ENCODE measurements around the gene TSPAN2. TPM values are rescaled to one million over a fixed set of nuclear protein-coding genes. Genes with fewer than 3 reads are reported as not detected.

The TSPAN2 gene
- 0.68 and 1.1 TPM in 2 replicates for total RNA-seq

DNA sequence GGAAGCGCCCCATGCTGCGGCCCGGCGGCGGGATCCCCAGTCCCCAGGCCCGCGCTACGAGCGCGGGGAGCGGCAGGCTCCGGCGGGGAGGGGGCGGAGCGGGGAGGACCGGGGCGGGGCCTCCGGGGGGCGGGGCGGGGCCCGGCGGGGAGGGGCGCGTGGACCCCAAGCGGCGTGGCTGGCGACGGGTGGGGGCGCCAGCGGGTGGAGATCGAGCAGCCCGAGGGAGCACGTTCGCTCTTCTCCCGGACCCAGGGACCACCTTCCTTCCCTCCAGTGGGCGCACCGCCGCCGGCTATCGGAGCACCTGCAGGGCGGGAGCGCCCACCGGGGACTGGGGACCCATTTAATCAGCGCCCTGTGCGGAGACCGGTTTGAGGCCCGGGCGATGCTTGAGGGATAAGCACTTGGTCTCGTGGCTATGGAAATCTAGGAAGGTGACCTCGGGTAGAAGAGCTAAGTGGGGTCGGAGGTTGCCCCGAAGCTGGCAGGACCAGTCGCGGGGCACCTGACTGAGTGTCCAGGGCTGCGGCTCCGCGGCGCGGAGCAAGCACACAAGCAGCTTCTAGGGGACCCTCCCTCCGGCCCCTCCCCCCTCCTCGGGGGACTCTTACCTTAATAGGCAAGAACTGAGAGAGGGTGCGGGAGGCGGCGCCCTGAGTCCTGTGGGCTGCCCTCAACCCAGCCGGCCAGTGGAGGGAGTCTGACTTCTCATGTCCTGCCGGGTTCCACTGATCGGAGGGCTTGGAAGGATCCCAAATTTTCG lies at the start of gene TSPAN2:
Gene TSPAN2, minus strand, starts transcription at position 84 of the 766 bp plus-strand sequence. Its CDS starts 71 bp downstream, at position 13.
- DNase-seq (ENCODE audit: extremely low read depth, low read depth, low spot score) = no peak

DNA sequence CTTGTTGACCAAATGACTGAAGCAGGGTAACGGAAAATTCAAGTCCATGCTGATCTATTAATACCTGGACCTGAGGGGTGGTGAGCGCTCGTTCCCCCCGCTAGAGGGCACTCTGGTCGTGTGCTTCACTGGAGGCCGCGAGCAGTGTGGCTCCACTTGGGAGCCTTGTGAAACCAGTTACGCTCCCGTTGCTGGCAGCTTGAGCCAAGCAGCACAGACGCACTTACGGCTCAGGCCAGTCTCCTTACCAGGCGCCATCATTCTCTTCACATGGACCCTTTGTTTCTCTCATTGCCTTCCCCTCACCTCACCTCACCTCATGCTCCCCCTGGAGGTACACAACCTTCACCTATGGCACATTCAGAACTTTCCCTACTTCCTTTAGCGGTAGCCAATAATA lies 49.7 kb upstream of the TSPAN2 start:
- DNase-seq (ENCODE audit: extremely low read depth, low read depth, low spot score) = peak; percentile 68

DNA sequence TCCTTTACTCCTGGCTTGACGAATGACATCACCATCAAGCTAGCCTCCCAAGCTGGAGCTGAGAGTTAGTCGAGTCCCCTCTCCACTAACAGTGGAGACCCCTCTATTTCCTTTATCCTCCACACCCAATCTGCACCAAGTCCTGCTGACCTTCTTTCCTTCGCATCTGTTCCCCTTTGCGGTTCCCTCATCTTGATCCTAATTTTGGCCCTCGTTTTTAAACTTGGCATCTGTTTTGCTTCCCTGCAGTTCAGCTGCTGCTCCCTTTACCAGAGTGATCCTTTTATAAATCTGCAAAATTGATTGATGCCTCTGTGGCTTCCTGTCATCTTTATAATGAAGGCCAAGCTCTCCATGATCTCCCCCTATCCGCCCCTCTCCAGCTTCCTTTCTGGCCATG lies 49.0 kb upstream of the TSPAN2 start:
- DNase-seq (ENCODE audit: extremely low read depth, low read depth, low spot score) = no peak

DNA sequence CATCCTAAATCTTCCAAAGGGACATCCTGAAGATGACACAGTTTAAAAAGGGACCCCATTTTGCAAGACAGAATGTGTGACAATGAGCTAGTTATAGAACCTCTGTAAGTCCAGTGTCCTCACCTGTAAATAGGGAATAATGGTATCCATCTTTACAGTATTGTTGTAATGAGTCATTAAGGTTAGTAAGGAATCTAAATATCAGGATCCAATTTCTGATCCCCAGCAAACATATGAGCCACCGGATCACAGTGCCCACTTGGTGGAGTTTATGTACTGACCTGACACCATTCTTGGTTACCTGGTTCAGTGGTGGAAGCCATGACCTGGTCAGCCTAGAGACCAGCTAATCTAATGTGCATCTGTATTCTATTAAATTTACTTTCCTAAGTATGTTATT lies 47.9 kb upstream of the TSPAN2 start:
- DNase-seq (ENCODE audit: extremely low read depth, low read depth, low spot score) = no peak

DNA sequence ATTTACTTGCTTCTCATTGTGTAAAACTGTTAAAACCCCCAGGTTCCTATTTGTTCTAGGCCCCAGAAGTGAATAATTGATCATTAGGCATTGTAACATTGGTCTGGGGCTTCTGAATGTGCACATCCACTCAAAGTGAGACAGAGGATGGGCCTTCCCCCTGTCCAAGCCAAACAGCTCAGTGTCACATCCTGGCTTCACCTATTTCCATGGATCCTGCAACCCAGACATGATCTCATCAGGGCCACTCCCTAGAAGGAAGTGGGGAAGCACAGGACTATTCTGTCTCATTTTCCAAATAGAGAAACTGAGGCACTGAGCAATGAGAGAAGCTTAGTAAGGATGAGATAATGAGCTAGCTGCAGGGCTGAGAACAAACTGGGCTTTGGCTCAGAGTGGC lies 47.4 kb upstream of the TSPAN2 start:
- DNase-seq (ENCODE audit: extremely low read depth, low read depth, low spot score) = no peak

DNA sequence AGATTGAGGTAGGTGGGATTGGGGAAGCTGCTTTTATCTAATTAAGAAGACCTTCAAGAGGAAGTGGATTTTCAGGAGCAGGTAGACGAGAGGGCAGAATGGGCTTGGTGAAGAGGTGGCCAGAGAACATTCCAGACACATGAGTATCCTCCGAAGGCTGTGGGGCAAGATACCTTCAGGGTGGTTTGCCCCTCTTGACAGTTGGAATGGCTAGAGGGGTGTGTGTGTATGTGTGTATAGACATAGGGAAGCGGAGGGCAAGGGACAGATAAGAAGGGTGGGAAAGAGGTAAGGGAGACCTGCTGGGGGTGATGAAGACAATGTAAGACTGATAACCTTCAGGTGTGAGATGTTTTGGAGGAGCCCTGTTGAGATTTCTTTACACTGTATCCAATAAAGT lies 46.8 kb upstream of the TSPAN2 start:
- no peak for DNase-seq (ENCODE audit: extremely low read depth, low read depth, low spot score)

DNA sequence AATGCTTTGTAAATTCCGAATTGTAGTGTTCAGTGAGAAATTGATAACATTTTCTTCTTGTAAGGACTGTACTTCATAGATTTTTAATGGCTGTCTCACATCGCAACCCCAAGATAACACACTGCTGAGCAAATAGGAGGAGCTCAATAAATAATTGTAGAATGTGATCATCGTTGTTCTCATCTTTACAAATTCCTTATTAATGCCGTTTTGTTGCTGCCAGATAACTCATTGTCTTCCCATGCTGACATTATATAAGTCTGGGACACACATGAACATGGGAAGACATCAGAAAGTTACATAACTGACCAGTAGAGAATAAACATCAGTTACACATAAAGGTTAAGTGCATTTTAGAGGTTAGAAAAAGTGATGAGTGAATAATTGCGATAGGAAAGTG lies 46.4 kb upstream of the TSPAN2 start:
- DNase-seq (ENCODE audit: extremely low read depth, low read depth, low spot score) = no peak

DNA sequence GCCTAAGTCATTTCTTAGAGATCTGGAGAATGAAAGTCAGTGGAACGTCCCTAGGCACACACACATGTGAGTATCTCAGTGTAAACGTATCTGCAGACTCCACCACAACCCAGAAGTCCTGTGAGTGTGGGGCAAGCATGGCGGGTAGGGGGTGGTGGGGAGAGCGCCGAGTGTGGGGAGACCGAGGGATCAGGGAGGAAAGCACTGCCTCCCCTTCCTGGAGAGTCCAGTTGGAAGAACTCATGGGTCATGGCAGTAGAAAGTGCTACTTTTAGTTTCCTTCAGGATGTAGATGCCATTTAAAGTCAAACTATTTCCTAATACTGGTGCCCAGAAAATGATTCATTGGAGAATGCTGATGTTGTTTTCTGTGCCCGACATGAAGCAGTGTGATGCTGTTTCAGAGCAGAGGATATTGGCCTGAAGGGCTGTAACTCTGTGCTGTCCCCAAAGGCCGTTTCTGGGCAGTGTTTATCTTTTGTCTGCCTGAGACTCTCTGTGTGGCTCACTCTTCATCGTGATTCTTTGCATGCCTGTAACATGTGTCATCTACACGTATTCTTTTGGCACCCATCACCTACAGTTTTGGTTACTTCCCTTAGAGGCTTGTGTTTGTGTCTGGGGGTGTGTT lies 45.7 kb upstream of the TSPAN2 start:
- no peak for DNase-seq (ENCODE audit: extremely low read depth, low read depth, low spot score)

DNA sequence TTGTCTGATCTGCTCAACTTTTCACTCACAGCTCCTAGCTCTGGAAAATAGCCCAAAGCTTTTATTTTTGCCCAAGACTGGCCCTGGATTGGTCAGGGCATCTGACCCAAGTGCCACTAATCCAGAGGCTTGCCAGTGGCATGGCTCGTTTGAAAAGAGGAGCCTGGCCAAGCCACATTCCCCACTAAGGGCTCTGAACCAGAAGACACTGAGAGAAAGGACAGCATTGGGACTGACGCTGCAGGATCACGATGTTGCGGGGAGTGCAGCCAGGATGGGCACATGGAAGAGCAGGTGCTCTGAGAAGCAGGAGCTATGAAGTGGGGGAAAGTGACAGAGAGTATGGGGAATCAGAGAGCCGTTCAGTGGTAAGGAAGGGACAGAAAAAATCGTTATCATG lies 44.9 kb upstream of the TSPAN2 start:
- no peak for DNase-seq (ENCODE audit: extremely low read depth, low read depth, low spot score)

DNA sequence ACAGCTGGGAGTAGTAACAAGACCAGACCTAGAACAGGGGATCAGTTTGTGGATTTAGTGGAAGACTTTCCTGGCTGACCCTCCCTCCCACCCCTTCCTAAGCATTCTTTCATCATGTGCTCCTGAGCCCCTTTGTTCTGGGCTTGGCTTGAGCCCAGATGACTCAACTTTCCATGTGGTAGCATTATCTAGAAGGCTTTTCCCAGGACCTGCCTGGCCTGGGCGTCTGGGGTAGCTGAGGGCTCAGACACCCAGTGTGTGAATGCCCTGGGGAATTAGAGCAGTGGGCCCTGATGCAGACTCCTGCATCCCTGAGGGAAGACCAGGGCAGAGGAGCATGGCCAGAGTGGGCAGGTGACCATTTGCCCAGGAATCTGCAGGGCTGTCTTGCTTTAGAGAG lies 44.1 kb upstream of the TSPAN2 start:
- DNase-seq (ENCODE audit: extremely low read depth, low read depth, low spot score) = no peak

DNA sequence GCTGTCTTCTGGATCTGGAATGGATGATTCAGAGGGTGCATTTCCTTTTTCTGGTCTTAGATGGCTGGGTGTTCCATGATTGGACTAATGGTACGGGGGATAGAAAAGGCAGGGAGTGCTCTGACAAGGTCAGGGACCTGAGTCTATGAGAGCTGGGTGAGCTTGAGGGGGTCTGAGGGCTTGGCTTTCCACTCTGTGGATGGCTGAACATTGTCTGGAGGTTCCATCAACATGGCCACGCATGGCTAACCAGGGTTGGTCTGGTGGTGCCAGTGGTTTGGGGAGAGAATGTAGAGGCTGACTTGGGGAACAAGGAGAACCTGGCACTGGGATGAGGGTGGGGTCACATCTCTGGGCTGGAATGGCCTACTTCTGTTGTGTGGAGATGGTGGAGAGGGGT lies 41.5 kb upstream of the TSPAN2 start:
- DNase-seq (ENCODE audit: extremely low read depth, low read depth, low spot score) = no peak

DNA sequence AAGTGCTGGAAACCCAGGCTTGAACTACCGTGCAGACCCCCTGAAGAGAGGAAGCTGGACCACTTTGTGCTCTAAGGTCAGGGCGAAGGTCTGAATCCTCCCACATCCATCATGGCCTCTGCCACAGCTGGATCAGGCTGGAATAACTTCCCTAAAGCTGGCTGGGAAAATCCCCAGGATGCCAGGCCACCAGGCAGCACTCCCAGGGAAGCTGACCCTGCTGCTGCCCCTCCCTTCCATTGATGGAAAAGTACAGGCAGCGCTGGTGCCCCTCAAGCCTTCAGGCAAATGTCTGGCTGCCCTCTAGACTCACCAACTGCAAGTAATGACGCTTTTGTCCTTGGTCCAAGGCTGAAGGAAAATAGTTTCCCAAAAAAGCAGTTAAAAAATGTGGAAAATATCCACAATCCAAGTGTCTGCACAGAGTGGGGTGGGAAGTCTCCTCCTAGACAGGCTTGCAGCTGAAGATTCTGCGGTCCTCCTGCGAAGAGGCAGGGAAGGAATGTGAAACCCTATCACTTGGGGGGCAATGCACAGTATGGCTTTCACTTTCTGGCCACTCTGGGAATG lies 39.9 kb upstream of the TSPAN2 start:
- no peak for DNase-seq (ENCODE audit: extremely low read depth, low read depth, low spot score)

DNA sequence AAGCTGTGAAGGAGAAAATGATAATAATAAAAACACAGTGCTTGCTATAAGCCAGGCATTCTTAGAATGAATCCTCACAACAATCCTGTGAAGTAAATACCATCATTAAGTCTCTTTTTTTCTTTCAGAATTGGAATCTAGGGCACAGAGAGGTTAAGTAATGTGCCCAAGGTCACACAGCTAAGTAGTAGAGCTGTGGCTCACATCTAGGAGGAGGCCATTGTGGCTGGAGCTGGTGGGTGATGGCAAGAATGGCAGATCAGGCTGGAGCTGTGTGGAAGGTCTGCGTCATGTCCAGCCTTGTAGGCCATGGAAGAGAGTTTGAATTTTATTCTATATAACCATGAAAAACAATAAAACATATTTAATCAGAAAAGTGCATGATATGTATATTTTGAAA lies 38.2 kb upstream of the TSPAN2 start:
- no peak for DNase-seq (ENCODE audit: extremely low read depth, low read depth, low spot score)

DNA sequence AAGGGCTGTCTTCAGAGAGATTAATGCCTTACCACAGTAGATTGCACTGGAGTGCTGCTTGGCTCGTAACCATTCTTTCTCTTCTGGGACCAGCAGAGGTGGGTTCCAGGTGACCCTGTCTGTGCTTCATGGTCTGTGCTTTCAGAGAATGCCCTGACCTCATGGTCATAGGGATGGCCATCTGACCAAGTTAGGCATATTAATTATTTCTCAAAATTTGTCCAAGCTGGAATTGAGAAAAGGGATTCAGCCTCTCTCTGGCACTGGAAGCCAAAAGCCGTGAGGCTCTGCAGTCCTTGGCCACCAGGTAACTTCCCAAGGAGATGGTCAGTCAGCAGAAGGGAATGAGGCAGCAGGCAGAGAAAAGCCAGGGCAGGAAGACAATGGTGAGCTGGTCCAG lies 37.2 kb upstream of the TSPAN2 start:
- no peak for DNase-seq (ENCODE audit: extremely low read depth, low read depth, low spot score)

DNA sequence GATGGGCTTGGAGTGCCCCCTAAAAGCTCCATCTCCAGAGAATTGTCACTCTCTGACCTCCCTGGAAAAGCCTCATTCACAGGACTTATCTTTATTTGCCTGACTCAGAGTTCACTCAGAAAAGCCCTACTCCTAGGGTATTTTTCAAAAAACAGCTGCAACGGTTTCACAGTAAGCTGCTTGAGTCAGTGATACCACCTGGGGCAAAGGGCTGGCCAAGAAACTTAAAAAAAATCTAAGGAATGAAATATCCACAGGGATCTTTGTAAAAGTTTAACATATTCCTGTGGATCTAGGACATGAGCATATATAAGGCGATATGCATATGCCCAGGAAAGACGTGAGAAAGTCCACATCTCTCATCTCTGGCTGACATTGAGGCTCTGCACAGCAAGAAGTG lies 33.8 kb upstream of the TSPAN2 start:
- DNase-seq (ENCODE audit: extremely low read depth, low read depth, low spot score) = no peak

DNA sequence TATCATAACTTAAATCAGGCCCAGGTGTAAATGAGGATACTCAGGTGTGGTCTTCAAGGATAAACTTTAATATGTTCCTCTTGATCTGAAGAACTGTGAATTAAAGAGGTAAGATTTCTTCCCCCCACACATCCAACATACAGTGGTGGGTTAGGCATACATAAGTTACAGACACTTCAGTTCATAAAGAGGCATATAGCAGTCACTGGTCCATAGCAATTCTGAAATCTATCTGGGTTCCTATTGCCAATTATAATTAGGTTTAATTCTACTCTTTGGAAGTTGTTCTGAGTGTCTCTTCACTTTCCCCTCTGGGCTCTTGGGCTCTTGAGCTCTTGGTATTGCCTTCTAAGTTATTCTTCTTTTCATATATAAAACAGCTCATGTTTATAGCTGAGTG lies 32.5 kb upstream of the TSPAN2 start:
- DNase-seq (ENCODE audit: extremely low read depth, low read depth, low spot score) = no peak

DNA sequence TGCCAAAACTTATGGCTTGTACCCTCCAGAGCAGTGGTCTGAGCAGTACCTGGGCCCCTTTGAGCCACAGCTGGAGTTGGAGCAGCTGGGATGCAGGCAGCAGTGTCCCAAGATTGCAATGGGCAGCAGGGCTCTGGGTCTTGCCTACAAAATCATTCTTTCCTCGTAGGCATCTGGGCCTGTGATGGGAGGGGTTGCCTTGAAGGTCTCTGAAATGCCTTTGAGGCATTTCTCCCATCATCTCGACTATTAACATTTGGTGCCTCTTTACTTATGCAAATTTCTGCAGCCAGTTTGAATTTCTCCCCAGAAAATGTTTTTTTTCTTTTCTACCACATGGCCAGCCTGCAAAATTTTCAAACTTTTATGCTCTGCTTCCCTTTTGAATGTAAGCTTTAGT lies 31.0 kb upstream of the TSPAN2 start:
- no peak for DNase-seq (ENCODE audit: extremely low read depth, low read depth, low spot score)

DNA sequence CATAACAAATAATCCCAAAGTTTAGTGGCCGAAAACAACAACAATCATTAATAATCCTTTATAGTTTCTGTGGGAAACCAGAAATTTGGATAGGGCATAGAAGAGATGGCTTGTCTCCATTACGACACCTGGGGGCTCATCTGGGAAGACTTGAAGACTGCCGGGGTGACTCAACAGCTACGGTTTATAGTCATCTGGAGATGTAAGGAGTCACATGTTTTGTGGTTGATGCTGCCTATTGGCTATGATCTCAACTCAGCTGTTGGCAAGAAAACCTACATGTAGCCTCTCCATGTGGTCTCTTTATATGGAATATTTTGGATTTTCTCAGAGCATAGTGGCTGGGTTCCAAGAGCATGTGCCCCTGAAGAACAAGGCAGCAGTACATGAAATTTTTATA lies 29.3 kb upstream of the TSPAN2 start:
- DNase-seq (ENCODE audit: extremely low read depth, low read depth, low spot score) = no peak

DNA sequence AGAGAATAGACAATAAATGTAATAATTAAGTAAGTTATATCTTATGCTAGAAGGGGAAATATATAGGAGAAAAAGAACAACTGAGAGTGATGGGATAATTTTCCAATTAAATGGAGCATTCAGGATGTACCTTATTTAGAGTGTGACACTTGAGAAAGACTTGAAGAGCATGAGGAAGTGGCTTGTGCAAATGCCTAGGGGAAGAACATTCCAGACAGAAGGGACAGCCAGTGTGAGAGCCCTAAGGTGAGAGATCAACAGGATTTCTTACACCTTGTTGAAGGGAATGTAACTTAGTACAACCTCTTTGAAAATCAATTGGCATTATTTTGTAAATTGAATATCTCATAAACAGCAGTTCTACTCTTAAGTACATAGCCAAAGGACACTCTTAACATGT lies 28.8 kb upstream of the TSPAN2 start:
- DNase-seq (ENCODE audit: extremely low read depth, low read depth, low spot score) = no peak

DNA sequence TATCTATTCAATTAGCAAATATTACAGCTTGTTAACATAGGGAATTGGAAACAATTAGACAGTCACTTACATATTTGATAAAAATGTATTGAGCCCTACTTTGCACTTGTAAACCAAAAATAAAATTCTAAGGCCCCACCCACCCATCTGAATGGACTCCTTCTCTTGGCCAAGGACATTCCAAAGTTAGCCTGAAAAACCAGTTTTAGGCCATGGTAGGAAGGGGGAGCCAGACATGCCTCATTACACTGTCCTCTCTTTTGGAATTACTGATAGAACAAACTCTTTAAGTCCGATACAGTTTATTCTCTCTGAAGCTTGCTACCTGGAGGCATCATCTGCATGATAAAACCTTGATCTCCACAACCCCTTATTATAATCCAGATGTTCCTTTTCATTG lies 28.0 kb upstream of the TSPAN2 start:
- DNase-seq (ENCODE audit: extremely low read depth, low read depth, low spot score) = no peak

DNA sequence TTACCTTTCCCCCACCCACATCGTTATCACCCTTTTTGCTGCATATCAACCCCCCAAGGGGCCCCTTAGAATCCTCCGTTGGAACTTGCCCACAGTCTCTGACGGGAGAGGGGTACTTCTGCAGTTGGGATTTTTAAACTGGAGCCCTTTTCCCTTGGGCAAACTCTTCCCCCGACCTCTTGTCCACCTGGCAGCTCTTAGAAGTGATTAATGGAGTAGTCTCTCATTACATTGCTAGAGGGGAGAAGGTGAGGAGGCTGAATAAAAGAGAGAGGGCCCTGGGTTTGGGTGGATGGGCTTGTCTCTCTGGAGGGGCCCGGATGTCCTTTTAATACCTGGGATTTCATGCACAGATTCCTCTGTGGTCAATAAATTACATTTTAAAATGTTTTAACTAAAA lies 27.2 kb upstream of the TSPAN2 start:
- DNase-seq (ENCODE audit: extremely low read depth, low read depth, low spot score) = no peak

DNA sequence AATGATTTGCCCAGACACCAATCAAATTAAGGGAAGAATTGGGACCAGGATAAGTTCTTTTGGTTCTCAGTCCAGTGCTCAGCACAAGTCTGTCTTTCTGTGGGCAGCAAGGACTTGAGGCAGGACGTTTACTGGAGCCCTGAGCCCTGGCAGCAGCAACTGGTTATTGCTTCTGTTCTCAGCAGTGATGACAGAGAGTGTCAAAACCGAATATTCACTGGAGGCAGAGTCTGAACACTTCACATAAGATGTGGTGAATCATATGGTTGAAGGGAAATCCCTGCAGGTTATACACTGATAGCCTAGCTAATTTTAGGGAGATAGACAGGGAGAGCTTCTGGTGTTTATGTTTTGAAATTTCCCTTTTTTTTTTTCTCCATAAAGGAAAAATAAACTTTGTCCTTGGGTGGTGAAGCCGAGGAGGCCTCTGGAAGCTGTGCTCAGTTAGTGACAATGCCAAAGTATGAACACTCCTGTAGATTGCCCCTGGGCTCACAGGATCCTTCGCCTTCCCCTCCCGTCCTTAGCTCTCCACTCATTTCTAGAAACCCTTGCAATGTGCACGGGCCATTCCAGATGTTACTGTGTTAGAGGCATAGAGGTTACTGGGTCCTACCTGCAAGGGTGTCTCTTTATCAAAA lies 26.3 kb upstream of the TSPAN2 start:
- DNase-seq (ENCODE audit: extremely low read depth, low read depth, low spot score) = no peak

All from glomerular endothelial cell (primary cell).